GM10847 (cell line): Measurements from ENCODE around the gene FKBP7.

Experiments
- POLR2A ChIP-seq: IDR thresholded peaks from 2 replicates; pipeline ENCODE4 v1.6.1; 2011; ENCODE audit not compliant: insufficient read length; ENCODE audit errors: extremely low read depth

The FKBP7 gene

DNA sequence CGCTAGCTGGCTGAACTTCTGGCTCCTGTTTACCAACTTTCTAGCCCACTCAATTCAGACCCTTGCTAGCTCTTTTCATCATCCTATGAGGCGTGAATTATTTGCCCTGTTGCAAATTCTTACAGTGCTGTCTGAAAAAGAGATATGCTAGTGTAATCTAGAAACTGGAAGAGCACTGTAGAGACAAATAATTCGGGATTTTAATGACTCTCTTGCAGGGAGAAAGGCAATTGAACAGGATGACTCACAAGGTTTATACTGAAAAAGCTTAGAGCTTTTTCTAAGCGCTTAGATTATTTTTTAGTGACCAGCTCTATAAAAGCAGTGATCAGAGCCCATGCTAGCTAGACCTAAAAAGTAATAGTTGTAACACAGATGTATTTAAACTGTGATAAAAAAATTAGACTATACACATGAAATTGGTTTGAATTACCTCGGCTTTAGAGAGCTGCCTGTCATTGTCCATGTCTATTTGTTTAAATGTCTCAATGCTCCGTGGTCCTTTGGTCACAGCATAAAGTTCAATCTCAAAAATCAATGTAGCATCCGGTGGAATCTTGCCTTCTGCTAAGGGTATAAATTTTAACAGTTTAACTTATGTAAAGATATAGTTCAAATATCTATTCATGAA, 9.1 kb downstream of the FKBP7 start:
- no peak for TF ChIP-seq POLR2A

GRCh38 chr2:178457390-178457886, 21.0 kb downstream of the FKBP7 start:
- no peak for TF ChIP-seq POLR2A

- TF ChIP-seq POLR2A: no peak
Measured at GRCh38 chr2:178455947-178456346, 22.5 kb downstream of the FKBP7 start.

DNA sequence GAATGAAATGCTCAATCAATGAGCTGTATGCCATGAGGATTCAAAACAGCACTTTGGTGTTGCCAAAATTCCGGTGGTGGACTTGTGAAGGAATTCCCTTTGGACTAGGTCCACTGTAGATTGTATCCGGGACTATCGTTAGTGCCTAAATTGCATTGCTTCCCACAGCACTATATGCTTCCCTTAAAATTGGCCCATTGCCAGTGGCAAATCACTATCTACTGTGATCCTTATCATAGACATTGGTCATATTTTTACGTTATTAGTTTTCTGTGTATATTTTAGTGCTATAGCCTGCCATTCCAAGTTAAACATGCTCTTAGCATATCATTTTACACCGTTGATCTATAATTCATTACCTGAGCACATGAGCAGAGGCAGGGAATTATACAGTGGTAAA, 25.5 kb downstream of the FKBP7 start:
- no peak for TF ChIP-seq POLR2A

DNA sequence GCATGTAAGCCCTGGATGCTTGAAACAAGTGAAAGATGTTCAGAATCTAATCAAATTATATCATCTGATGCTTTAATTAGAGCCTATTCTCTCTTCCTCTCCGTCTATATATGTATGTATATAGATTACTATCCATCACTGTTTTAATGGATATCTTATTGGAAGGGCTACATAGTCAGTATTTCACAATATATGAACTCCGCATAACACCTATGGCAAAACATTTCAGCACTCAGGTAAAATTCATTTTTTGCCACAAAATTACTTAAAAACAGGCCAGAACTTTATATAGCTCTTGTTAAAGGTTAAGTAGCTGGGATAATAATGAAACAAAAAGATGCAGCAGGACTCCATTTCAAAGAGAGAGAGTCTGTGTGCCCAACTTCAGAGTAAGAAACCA, 26.1 kb downstream of the FKBP7 start:
- no peak for TF ChIP-seq POLR2A

- peak; percentile 79 for TF ChIP-seq POLR2A
Measured at GRCh38 chr2:178450774-178451525, 27.4 kb downstream of the FKBP7 start, which contains the start of the genes PJVK and PRKRA. Gene PJVK (plus strand): TSS chr2:178451378. CDS start chr2:178453410, 2,032 bp downstream. Gene PRKRA (minus strand): TSS chr2:178451175. CDS start chr2:178451030, 145 bp downstream.

- no peak for TF ChIP-seq POLR2A
Measured at GRCh38 chr2:178450524-178450773, 28.0 kb downstream of the FKBP7 start.

- TF ChIP-seq POLR2A: no peak
Measured at GRCh38 chr2:178449700-178450523, 28.5 kb downstream of the FKBP7 start.

DNA sequence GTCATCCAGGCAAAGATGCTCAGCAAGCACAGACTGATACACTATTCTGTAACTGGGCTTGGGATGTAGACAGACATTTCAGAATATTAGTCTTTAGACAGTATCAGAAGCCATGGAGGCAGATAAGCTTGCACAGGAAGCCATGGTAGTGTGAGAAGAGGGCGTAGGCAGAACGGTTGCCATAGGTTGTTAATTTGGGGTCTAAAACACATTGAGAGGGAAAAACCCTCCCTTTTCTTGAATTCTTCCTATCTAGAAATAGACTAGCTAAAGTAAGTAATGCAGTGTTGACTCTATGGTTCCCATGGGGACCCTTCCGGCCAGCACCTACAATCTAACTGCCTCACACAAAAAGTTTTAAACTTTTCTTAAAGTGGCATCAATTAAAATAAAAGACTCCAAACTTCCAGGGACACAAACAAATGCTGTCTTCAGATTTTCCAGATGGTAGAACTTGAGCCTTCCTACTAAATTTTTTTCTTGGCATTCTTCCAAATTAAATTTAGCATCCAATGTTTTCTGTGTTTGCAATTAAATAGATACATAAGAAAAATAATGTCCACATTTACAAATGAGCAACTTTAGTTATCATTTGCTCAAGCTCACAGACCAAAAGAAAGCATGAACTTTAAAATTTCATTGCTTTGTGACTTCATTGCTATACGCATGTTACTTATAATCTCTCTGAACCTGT, 29.3 kb downstream of the FKBP7 start:
- no peak for TF ChIP-seq POLR2A

- TF ChIP-seq POLR2A: no peak
Measured at GRCh38 chr2:178441426-178441825, 37.0 kb downstream of the FKBP7 start.

DNA sequence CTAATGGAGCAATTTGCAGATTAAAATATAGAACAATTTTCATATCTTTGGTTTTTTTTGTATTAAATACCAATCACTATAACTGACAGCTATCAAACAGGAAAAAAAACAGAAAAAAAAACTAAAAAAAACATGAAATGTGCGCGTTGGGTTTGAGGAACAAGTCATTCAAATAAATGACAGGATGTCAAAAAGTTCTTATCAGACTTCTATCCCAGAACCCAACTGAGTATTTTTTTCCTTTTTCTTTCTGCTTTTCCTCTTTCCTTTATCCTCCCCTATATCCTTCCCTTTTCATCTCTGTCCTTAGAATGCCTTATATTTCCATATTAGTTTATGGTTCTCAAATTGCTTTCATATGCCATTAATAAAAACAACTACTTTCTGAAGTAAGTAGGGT, 41.7 kb downstream of the FKBP7 start:
- no peak for TF ChIP-seq POLR2A

DNA sequence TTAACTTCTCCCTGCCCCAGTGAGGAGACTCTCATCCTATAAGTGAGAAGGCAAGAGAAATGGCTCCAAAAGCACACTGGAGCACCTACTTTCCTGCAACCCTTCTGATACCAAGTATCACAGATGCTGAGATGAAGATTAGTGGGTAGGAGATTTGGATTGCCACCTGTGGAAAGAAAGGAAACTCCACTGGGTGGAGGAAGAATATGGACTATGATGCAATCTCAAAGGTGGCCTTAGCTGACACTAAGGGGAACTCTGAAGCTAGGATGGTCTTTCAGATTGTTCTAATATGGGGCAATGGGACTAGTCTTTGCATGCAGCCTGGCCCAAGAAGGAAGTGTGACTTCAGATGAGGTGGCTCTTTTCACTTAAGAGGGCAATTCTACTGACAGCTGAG, 49.1 kb downstream of the FKBP7 start:
- no peak for TF ChIP-seq POLR2A

DNA sequence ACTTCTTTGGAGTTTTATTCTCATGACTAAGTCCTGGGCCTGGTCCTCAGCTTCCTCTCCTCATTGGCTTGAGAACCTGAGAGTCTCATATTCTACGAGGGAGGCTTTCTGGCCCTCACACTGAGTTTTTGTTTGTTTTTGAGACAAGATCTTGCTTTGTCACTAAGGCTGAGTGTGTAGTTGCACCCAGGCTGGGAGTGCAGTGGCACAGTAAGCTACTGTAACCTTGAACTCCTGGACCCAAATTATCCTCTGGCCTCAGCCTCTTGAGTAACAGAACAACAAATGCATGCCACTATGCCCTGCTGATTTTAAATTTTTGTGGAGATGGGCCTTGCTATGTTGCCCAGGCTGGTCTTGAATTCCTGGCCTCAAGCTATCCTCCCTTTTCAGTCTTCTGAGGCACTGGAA, 50.0 kb downstream of the FKBP7 start:
- TF ChIP-seq POLR2A: no peak

DNA sequence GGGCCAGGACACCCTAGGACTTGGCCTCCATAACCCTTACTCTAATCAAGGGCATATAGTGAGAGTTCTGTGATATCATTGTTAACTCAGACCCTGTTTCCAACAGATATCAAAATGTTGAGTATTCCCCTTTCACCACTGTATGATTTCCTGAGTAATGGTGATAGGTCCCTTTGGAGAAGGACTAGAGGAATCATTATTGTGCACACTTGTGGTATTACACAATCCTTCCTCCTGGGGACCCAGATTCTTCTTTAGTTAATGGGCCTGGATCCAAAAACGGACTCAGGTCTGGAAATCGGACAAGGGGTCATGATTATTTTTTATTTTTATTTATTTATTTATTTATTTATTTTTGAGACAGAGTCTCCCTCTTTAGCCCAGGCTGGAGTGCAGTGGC, 50.9 kb downstream of the FKBP7 start:
- TF ChIP-seq POLR2A: no peak

DNA sequence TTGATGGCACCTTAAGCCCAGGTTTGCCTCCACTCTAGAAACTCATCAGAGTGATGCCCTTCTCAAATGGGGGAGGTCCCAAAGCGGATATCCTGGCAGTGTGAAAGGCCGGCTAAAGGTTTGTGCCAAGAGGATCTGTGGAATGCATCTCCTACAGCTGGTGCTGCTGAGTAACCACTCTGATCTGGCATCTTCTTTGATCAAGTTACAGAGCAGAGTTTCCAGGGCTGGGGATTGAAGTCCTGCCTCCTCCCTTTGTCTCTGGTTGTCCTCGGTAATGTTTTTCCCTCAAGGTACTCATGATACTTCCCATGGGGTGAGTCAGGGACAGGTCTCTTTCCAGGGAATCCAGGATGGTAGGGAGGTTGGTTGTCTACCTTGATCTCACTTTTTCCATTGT, 52.0 kb downstream of the FKBP7 start:
- no peak for TF ChIP-seq POLR2A
